ENCODE data around the gene S1PR2. TPM values are rescaled to one million over a fixed set of nuclear protein-coding genes. Genes with fewer than 3 reads are reported as not detected.

The S1PR2 gene
- total and polyA plus RNA-seq, 9 of the 15 experiments (the other 6 are each of a cell fraction or from before 2014, with no cell fraction given) = 1.5 to 3.9 (median 2.0) TPM

- TF ChIP-seq ZNF592 (IDR thresholded peaks at IDR 0.05) (peak; percentile 96), GABPB2 (CRISPR knock-in tag; conservative IDR thresholded peaks at IDR 0.05) (no peak), MGA (IDR thresholded peaks at IDR 0.05) (peak; percentile 98), NKRF (IDR thresholded peaks at IDR 0.05; ENCODE audit: borderline replicate concordance) (no peak; the same call in 1 of the 2 replicates)
- TF ChIP-seq, protein P1, sequence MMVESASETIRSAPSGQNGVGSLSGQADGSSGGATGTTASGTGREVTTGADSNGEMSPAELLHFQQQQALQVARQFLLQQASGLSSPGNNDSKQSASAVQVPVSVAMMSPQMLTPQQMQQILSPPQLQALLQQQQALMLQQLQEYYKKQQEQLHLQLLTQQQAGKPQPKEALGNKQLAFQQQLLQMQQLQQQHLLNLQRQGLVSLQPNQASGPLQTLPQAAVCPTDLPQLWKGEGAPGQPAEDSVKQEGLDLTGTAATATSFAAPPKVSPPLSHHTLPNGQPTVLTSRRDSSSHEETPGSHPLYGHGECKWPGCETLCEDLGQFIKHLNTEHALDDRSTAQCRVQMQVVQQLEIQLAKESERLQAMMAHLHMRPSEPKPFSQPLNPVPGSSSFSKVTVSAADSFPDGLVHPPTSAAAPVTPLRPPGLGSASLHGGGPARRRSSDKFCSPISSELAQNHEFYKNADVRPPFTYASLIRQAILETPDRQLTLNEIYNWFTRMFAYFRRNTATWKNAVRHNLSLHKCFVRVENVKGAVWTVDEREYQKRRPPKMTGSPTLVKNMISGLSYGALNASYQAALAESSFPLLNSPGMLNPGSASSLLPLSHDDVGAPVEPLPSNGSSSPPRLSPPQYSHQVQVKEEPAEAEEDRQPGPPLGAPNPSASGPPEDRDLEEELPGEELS (CRISPR knock-in tag; IDR thresholded peaks at IDR 0.05; ENCODE audit: borderline replicate concordance) = no peak; the same call in 1 of the 2 replicates
Measured at GRCh38 chr19:10270616-10271394, 39.7 kb upstream of the S1PR2 start, which contains the start of gene ICAM1 (continued).

Data from K562 (cell line).